ENCODE measurements around the gene FNTB. TPM values are rescaled to one million over a fixed set of nuclear protein-coding genes. Genes with fewer than 3 reads are reported as not detected.

FNTB gene
- total RNA-seq, 1 experiment from 2014 or later, result 20.7 TPM

DNA sequence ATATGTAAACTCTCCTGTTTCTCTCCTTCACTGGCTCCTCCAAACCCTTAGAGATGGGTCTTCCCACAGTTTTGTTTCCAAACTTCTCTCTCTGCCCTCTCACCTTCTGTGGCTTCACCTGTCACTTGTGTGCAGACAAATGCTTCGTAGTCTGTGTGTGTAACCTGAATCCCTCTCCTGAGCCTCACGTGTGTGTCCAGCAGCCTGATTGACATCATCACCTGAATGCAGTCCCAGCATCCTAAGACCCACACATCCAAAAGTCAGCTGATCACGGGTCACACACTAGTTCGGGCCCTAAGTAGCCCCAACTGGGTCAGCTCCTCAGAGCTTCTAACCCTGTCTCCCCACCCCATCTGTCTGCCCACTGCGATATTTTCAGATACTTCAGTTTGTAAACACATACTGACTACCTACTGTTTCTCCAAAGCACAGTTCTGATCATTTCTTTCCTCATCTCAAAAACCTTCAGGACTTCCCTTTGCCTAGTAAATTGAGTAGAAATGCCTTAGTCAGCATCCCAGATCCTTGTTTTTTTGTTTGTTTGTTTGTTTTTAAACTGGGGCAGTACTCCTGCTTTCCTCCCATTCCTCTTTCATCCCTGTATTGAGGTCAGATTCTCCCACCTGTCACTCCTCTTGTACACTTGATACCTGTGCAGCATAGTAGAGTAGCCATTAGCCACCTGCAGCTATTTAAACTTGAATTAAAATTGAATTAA, 23.7 kb downstream of the FNTB start:
- H3K4me1 Mint-ChIP-seq, result peaks cover 0 to 12% of the 10 kb centered on the region in 2 experiments; a peak in 2 of 4 replicates
- WGBS (ENCODE audit: extremely low coverage, insufficient read length, low lambda C conversion rate), result no CpG with 5 or more reads among the region's 5 CpGs

More for the DNA sequence above, 23.7 kb downstream of the FNTB start:
- H3K9ac ChIP-seq (ENCODE audit: extremely low read depth, insufficient read length, low read length), result no peak overlapping the region
- H3K27me3 Mint-ChIP-seq (ENCODE audit: low read depth), result no peaks in the 10 kb centered on the region
- no peak overlapping the region for H3K56ac ChIP-seq (ENCODE audit: insufficient read length, low read depth, low read length)
- H2AK5ac ChIP-seq (ENCODE audit: insufficient read length, low read length), result no peak overlapping the region
- no peak overlapping the region for H3T11ph ChIP-seq (ENCODE audit: low read length)
- no peak overlapping the region for H3K4ac ChIP-seq (ENCODE audit: low read depth, low read length)
- H3K23ac ChIP-seq (ENCODE audit: insufficient read length, low read depth, low read length), result no peak overlapping the region
- peaks cover 0 to 29% (median 0%) of the 10 kb centered on the region in 3 experiments; a peak in 2 of 7 replicates for H3K36me3 Mint-ChIP-seq (ENCODE audit: insufficient read depth in 1 of 3, low read depth in 3 of 3)
- no peaks in the 10 kb centered on the region for H3K79me2 ChIP-seq (ENCODE audit: insufficient read depth, low read length)
- H3K9me3 Mint-ChIP-seq, result no peaks in the 10 kb centered on the region
- H4K20me1 ChIP-seq (ENCODE audit: control insufficient read depth, insufficient read depth, insufficient read length), result no peaks in the 10 kb centered on the region
- H3K4me2 ChIP-seq (ENCODE audit: insufficient read depth, insufficient read length, low read length), result no peak overlapping the region
- no peak overlapping the region for H4K5ac ChIP-seq (ENCODE audit: insufficient read length, low read depth, low read length)
- H2AFZ ChIP-seq (ENCODE audit: low read length), result no peak overlapping the region
- no peak overlapping the region for H2BK20ac ChIP-seq (ENCODE audit: low read depth, low read length, poor library complexity, severe bottlenecking)
- no peaks in the 10 kb centered on the region for H3K9me3 ChIP-seq (ENCODE audit: control insufficient read depth, low read depth, low read length)
- no peak overlapping the region for H3K4me3 Mint-ChIP-seq
- H3K18ac ChIP-seq (ENCODE audit: insufficient read length, low read depth, low read length), result no peak overlapping the region
- H2BK12ac ChIP-seq (ENCODE audit: insufficient read length, low read depth, low read length), result no peak overlapping the region
- no peaks in the 10 kb centered on the region for H3K4me1 ChIP-seq (ENCODE audit: insufficient read depth, low read length)
- no peak overlapping the region for H3K27ac ChIP-seq (ENCODE audit: insufficient read length, low read depth, low read length)
- no peak overlapping the region for H3K14ac ChIP-seq (ENCODE audit: insufficient read depth, low read length)
- no peak overlapping the region for H4K8ac ChIP-seq (replicated peaks; ENCODE audit: insufficient read length, low read depth, low read length)
- H3K27me3 ChIP-seq (ENCODE audit: insufficient read depth, low read length), result no peaks in the 10 kb centered on the region
- peak overlapping the region in 1 of 3 experiments; percentile 19; a peak in 1 of 7 replicates for H3K27ac Mint-ChIP-seq
- DNase-seq, result no peak
- no peaks in the 10 kb centered on the region for H3K79me1 ChIP-seq (ENCODE audit: insufficient read depth, low read depth, low read length, poor library complexity, severe bottlenecking)
- H2BK120ac ChIP-seq (ENCODE audit: low read depth, low read length, poor library complexity, severe bottlenecking), result no peak overlapping the region
- no peak overlapping the region for H2BK5ac ChIP-seq (ENCODE audit: insufficient read length, low read length)
- no peak overlapping the region for H4K91ac ChIP-seq (ENCODE audit: insufficient read length, low read depth, low read length)
- no peak overlapping the region for H2BK15ac ChIP-seq (ENCODE audit: low read depth, low read length)
- no peak for TF ChIP-seq CTCF (conservative IDR thresholded peaks at IDR 0.05)
- H3K23me2 ChIP-seq (ENCODE audit: insufficient read length, low read depth, low read length, poor library complexity, severe bottlenecking), result no peaks in the 10 kb centered on the region

Data from H9 (cell line).